Neural cell (in vitro differentiated cells): Measurements from ENCODE around the gene PRAMEF5. TPM values are rescaled to one million over a fixed set of nuclear protein-coding genes. Genes with fewer than 3 reads are reported as not detected.
"Not testable (repeated sequence)": the region's sequence is repeated elsewhere in the genome, so short reads cannot be mapped to it uniquely, and the experiment has no call there.

Experiments
- H2AFZ ChIP-seq: fragments of 200-600, 300-800 bp; sonication (generic), shearing (Covaris generic); 2 replicates; pipeline ENCODE4 v1.6.0; 2014; ENCODE audit warnings: low read depth, mild to moderate bottlenecking, antibody characterized with exemption, low read length, moderate library complexity
- H3F3A ChIP-seq: fragments of 200-600 bp; shearing (Covaris generic); 2 replicates; pipeline ENCODE4 v1.6.1; 2016; ENCODE audit warnings: mild to moderate bottlenecking, moderate library complexity, mixed read lengths, antibody characterized with exemption, low read length; ENCODE audit not compliant: insufficient read depth, poor library complexity, severe bottlenecking
- H3K27ac ChIP-seq: fragments of 200-600, 300-800 bp; sonication (generic), shearing (Covaris generic); 2 replicates; pipeline ENCODE4 v1.5.1; 2014; ENCODE audit warnings: mild to moderate bottlenecking, low read length, moderate library complexity
- H3K27me3 ChIP-seq: fragments of 300-800, 200-600 bp; sonication (generic), shearing (Covaris generic); 2 replicates; pipeline ENCODE4 v1.6.0; 2014; ENCODE audit warnings: mild to moderate bottlenecking, low read depth, low read length, moderate library complexity; ENCODE audit not compliant: insufficient read depth
- H3K36me3 ChIP-seq: fragments of 300-800, 200-600 bp; sonication (generic), shearing (Covaris generic); 2 replicates; pipeline ENCODE4 v1.5.1; 2014; ENCODE audit warnings: mild to moderate bottlenecking, antibody characterized with exemption, low read length, moderate library complexity; ENCODE audit not compliant: insufficient read depth
- H3K4me2 ChIP-seq: fragments of 300-800, 200-600 bp; sonication (generic), shearing (Covaris generic); 2 replicates; pipeline ENCODE4 v1.6.0; 2014; ENCODE audit warnings: mild to moderate bottlenecking, low read length
- H3K4me3 ChIP-seq: fragments of 300-800, 200-600 bp; sonication (generic), shearing (Covaris generic); 2 replicates; pipeline ENCODE4 v1.5.1; 2014; ENCODE audit warnings: mild to moderate bottlenecking, low read length, moderate library complexity
- H3K79me2 ChIP-seq: fragments of 200-600 bp; shearing (Covaris generic); replicated peaks from 2 replicates; pipeline ENCODE4 v1.6.0; 2014; ENCODE audit warnings: mild to moderate bottlenecking, low read length, moderate library complexity; ENCODE audit not compliant: insufficient read depth
- H3K9ac ChIP-seq: fragments of 300-800, 200-600 bp; sonication (generic), shearing (Covaris generic); 2 replicates; pipeline ENCODE4 v1.6.1; 2016; ENCODE audit warnings: mild to moderate bottlenecking, low read length, mixed read lengths
- H3K9me2 ChIP-seq: fragments of 200-600 bp; shearing (Covaris generic); 2 replicates; pipeline ENCODE4 v1.6.1; 2016; ENCODE audit warnings: mild to moderate bottlenecking, low read length, mixed read lengths; ENCODE audit not compliant: insufficient read depth
- H3K9me3 ChIP-seq: fragments of 200-600, 300-800 bp; sonication (generic), shearing (Covaris generic); 2 replicates; pipeline ENCODE4 v1.6.1; 2016; ENCODE audit warnings: mild to moderate bottlenecking, mixed run types, low read length, moderate library complexity, mixed read lengths
- H4K20me1 ChIP-seq: fragments of 200-600 bp; shearing (Covaris generic); 2 replicates; pipeline ENCODE4 v1.6.1; 2016; ENCODE audit warnings: mild to moderate bottlenecking, mixed run types; ENCODE audit not compliant: insufficient read depth
- polyA plus RNA-seq: library from polyadenylated mRNA; depleted of rRNA; stranded (reverse); fragments of >200 nt; gene quantifications from 2 replicates; pipeline ENCODE4 v1.2.3, GENCODE V29; 2014
- small RNA-seq, 3 experiments: library from RNA; depleted of rRNA; stranded (forward); fragments of <200 nt; gene quantifications; one replicate each; pipeline ENCODE3, GENCODE V24; 2012

PRAMEF5 gene
- polyA plus RNA-seq, 1 donor from 2014 or later = not detected

DNA sequence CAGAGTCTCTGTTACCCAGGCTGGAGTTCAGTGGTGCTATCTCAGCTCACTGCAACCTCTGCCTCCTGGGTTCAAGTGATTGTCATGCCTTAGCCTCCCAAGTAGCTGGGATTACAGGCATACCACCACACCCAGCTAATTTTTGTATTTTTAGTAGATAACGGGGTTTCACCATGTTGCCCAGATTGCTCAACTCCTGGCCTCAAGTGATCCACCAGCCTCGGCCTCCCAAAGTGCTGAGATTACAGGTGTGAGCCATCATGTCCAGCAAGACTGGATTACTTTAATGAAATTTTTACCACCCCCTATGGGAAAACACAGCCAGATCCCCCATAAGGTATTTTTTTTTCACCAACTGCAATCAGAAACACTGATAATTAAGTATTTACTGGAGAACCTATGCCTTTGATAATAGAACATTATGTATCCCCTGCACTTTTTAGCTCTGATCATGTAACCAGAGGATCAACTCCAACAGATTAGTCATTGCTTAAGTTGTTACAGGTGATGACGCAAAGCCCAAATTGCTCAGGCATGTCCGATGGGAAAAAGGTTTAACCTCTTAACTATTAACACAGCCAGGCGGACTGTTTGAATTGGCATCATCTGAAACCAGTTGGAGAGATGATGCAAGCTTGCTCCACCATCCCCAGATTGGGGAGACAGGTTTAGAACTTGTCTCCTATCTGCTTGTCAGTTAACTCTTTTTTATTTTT is 43.4 kb downstream of the PRAMEF5 start:
- not testable (repeated sequence) for H3K27ac ChIP-seq, H3K27me3 ChIP-seq, H3K36me3 ChIP-seq, H4K20me1 ChIP-seq, H3K79me2 ChIP-seq, H3K9ac ChIP-seq, H3K9me2 ChIP-seq, H2AFZ ChIP-seq, H3K4me3 ChIP-seq, H3K4me2 ChIP-seq, H3K9me3 ChIP-seq, H3F3A ChIP-seq

GRCh38 chr1:13298699-13299098 is 44.7 kb downstream of the PRAMEF5 start:
- not testable (repeated sequence) for H3K4me2 ChIP-seq, H3K27me3 ChIP-seq, H3K9ac ChIP-seq, H2AFZ ChIP-seq, H3K36me3 ChIP-seq, H3K9me3 ChIP-seq, H3K4me3 ChIP-seq, H3K79me2 ChIP-seq, H3K9me2 ChIP-seq, H3F3A ChIP-seq, H4K20me1 ChIP-seq, H3K27ac ChIP-seq

- H3K36me3 ChIP-seq, H3K9me2 ChIP-seq, H4K20me1 ChIP-seq, H3F3A ChIP-seq, H3K4me3 ChIP-seq, H3K27me3 ChIP-seq, H2AFZ ChIP-seq, H3K9ac ChIP-seq, H3K4me2 ChIP-seq, H3K79me2 ChIP-seq, H3K9me3 ChIP-seq, H3K27ac ChIP-seq: not testable (repeated sequence)
Observed at GRCh38 chr1:13302197-13302596, 48.2 kb downstream of the PRAMEF5 start.

DNA sequence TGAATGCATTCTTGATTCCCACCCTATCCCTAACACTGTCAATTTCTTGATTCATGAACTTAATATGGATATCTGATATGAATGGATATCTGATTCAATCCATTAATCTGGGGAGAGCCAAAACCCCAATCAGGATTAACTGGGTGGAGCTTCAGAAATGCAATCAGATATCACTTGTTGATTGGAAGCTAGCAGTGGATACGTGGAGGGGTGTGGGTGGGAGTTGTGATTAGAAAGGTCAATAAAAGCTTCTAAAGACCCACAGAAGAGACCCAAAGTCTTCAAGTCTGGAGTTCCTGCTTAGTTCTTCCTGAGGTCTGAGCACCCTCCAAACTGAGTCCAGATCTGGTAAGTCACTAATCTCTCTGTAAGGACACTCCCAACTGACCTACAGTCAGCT is 49.2 kb downstream of the PRAMEF5 start, which contains the start of gene PRAMEF33:
Gene PRAMEF33 (plus strand): TSS at position 301 of the 400 bp plus-strand sequence. CDS start 2,416 bp downstream, outside the sequence.
- not testable (repeated sequence) for H3K9ac ChIP-seq, H3K36me3 ChIP-seq, H3K9me3 ChIP-seq, H4K20me1 ChIP-seq, H3K27ac ChIP-seq, H2AFZ ChIP-seq, H3K4me3 ChIP-seq, H3K4me2 ChIP-seq, H3K27me3 ChIP-seq, H3K79me2 ChIP-seq, H3F3A ChIP-seq, H3K9me2 ChIP-seq

Small RNA genes within 50 kb of the gene (small RNA-seq; reads per million reads assigned to genes)
- gene RNU6-771P = 0 reads per million in 3 experiments

Other genes with a start within 250 kb of the PRAMEF5 start
- not detected in 2 replicates for gene PRAMEF27, start 197.6 kb upstream of the PRAMEF5 start, polyA plus RNA-seq
- not detected in 2 replicates for gene HNRNPCL3, start 193.4 kb upstream of the PRAMEF5 start, polyA plus RNA-seq
- gene PRAMEF25, start 183.4 kb upstream of the PRAMEF5 start, polyA plus RNA-seq = not detected in 2 replicates
- not detected in 2 replicates for gene HNRNPCL2, start 137.3 kb upstream of the PRAMEF5 start, polyA plus RNA-seq
- not detected in 2 replicates for gene PRAMEF26, start 98.2 kb upstream of the PRAMEF5 start, polyA plus RNA-seq
- gene HNRNPCL4, start 88.6 kb upstream of the PRAMEF5 start, polyA plus RNA-seq = not detected in 2 replicates
- gene PRAMEF9, start 82.3 kb upstream of the PRAMEF5 start, polyA plus RNA-seq = not detected in 2 replicates
- not detected in 2 replicates for gene PRAMEF13, start 52.8 kb upstream of the PRAMEF5 start, polyA plus RNA-seq
- gene PRAMEF18, start 28.0 kb upstream of the PRAMEF5 start, polyA plus RNA-seq = not detected in 2 replicates
- not detected in 2 replicates for gene PRAMEF8, start 30.9 kb downstream of the PRAMEF5 start, polyA plus RNA-seq
- gene PRAMEF33, start 49.3 kb downstream of the PRAMEF5 start, polyA plus RNA-seq = not detected in 2 replicates
- not detected in 2 replicates for gene PRAMEF15, start 61.4 kb downstream of the PRAMEF5 start, polyA plus RNA-seq
- not detected in 2 replicates for gene PRAMEF14, start 92.9 kb downstream of the PRAMEF5 start, polyA plus RNA-seq
- not detected in 2 replicates for gene PRAMEF19, start 117.7 kb downstream of the PRAMEF5 start, polyA plus RNA-seq
- not detected in 2 replicates for gene PRAMEF17, start 135.4 kb downstream of the PRAMEF5 start, polyA plus RNA-seq
- gene PRAMEF20, start 156.3 kb downstream of the PRAMEF5 start, polyA plus RNA-seq = not detected in 2 replicates